Prostate gland (tissue), 2 donors: ENCODE data around the gene SPATC1L. TPM values are rescaled to one million over a fixed set of nuclear protein-coding genes. Genes with fewer than 3 reads are reported as not detected.

Experiments
- DNase-seq: peaks from one replicate; pipeline ENCODE4 v3.0.0-alpha.2; 2019; ENCODE audit warnings: low spot score
- H3K27ac ChIP-seq, 2 donors: fragments of 200-600 bp; sonication (generic); 2 replicates each; pipeline ENCODE4 v1.5.1; 2017 to 2019
- H3K27me3 ChIP-seq: fragments of 200-600 bp; sonication (generic); replicated peaks from 2 replicates; pipeline ENCODE4 v1.5.1; 2019; ENCODE audit not compliant: insufficient read depth
- H3K36me3 ChIP-seq, 2 donors: fragments of 200-600 bp; sonication (generic); 1 replicate in 1 of 2; 2 replicates in 1 of 2; pipeline versions ENCODE4 v1.5.1 to v1.8.1; 2017 to 2019
- H3K4me1 ChIP-seq: fragments of 200-600 bp; sonication (generic); replicated peaks from 2 replicates; pipeline ENCODE4 v1.5.1; 2019
- H3K4me3 ChIP-seq, 2 donors: fragments of 200-600 bp; sonication (generic); 2 replicates each; pipeline ENCODE4 v1.5.1; 2017 to 2019
- H3K9me3 ChIP-seq: fragments of 200-600 bp; sonication (generic); 2 replicates; pipeline ENCODE4 v1.5.1; 2017
- CTCF ChIP-seq, 4 experiments: fragments of 200-600 bp in 2 of 4; fragments of 450-650 bp in 2 of 4; sonication (generic) in 2 of 4; IDR thresholded peaks; 1 replicate in 3 of 4; 2 replicates in 1 of 4; pipeline ENCODE4 v1.5.1; 2016 to 2019; ENCODE audit warnings: antibody characterized with exemption in 4 of 4, mild to moderate bottlenecking in 2 of 4, moderate library complexity in 2 of 4
- POLR2A ChIP-seq: fragments of 450-650 bp; IDR thresholded peaks from one replicate; pipeline ENCODE4 v1.6.1; 2016; ENCODE audit warnings: antibody characterized with exemption, mild to moderate bottlenecking
- POLR2AphosphoS5 ChIP-seq: sonication (generic); formaldehyde crosslinking; IDR thresholded peaks from one replicate; pipeline ENCODE4 v1.6.1; 2017; ENCODE audit warnings: antibody characterized with exemption
- whole genome bisulfite sequencing: methylation state at CpG from one replicate; pipeline ENCODE4 v1.1.5; 2018; 5-methylcytosine and 5-hydroxymethylcytosine counted together
- intact Hi-C: fragments of 100-400 bp; cut with DNase I; formaldehyde crosslinking; loops from one replicate; pipeline ENCODE4 v1.14.2; 2022
- total RNA-seq, 2 donors: library from RNA; depleted of rRNA; stranded (reverse); fragments of >200 nt; gene quantifications; one replicate each; pipeline ENCODE4 v1.1.0, GENCODE V29; 2016

SPATC1L gene
- total RNA-seq, 2 donors from 2014 or later = 42.0 to 79.4 TPM

- intact Hi-C loops = no loop called here
- H3K27me3 ChIP-seq = no peaks in the 10 kb centered on the region
- peak overlapping the region in 1 of 2 donors; percentile 59 for H3K27ac ChIP-seq
- no peak overlapping the region for H3K4me3 ChIP-seq
- 89% methylated on average over 20 of the region's 20 CpGs for WGBS
- no peak for DNase-seq
- TF ChIP-seq POLR2AphosphoS5 (no peak), POLR2A (no peak), CTCF (IDR thresholded peaks at IDR 0.05) (no peak)
- H3K9me3 ChIP-seq = no peaks in the 10 kb centered on the region
- peaks cover 4 to 9% of the 10 kb centered on the region in 2 donors for H3K36me3 ChIP-seq
- H3K4me1 ChIP-seq = no peaks in the 10 kb centered on the region
Observed at GRCh38 chr21:46196733-46197132, 12.5 kb upstream of the SPATC1L start.

- Histone ChIP-seq H3K27ac (peak overlapping the region in 1 of 2 donors; percentile 59), H3K36me3 (peaks cover 4 to 9% of the 10 kb centered on the region in 2 donors), H3K27me3 (no peaks in the 10 kb centered on the region), H3K4me1 (no peaks in the 10 kb centered on the region), H3K4me3 (no peak overlapping the region), H3K9me3 (no peaks in the 10 kb centered on the region)
- DNase-seq = no peak
- 86% methylated on average over 20 of the region's 20 CpGs for WGBS
- intact Hi-C loops = no loop called here
- TF ChIP-seq CTCF (IDR thresholded peaks at IDR 0.05) = no peak
- TF ChIP-seq POLR2A = no peak
- no peak for TF ChIP-seq POLR2AphosphoS5
Observed at GRCh38 chr21:46195595-46196195, 11.4 kb upstream of the SPATC1L start.

DNA sequence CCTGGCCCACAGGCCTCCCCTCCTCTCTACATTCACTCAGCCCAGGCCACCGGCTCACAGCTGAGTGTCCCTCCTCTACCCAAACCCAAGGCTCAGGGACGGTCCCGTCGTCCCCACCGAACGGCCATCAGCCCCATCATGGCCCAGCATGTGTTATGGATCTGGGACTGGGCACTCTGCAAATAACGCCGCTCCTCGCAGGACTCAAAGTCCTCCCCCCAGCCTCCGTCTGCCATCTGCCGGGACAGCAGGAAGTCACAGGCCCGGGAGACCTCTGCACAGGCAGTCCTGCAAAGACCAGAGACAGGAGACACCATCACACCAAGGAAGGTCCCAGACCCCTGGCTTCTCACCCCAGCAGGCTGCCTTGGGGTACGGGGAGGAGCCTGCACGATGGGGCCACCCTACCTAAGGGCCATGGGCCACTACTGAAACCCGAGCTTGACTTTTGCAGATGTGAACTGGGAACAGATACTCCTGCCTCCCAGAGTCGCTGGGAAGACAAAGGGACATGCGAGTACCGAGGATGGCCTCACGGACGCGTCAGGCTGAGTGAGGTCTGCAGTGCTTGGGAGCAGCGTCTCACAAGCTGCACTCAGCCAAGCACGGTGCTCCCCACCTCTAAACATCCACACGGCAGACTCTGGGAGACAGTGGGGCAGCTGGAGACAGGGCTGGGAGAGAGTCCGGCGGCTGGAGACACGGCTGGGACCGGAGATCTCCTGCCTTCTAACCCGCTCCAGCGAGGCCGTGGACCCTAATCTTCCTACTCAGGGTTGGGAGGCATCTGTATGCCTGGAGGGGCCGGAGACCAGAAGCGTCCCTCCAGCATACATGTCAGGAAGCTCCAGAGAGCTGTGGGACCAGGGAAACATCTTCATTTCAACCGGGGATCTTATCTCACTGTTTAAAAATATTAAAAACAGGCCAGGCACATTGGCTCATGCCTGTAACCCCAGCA is 10.4 kb upstream of the SPATC1L start:
- Histone ChIP-seq H3K4me3 (no peak overlapping the region), H3K27ac (peak overlapping the region in 1 of 2 donors; percentile 59), H3K27me3 (no peaks in the 10 kb centered on the region), H3K36me3 (peaks cover 4 to 9% of the 10 kb centered on the region in 2 donors), H3K9me3 (no peaks in the 10 kb centered on the region), H3K4me1 (peaks cover 10% of the 10 kb centered on the region)
- TF ChIP-seq CTCF (IDR thresholded peaks at IDR 0.05) = no peak
- TF ChIP-seq POLR2AphosphoS5 = no peak
- TF ChIP-seq POLR2A = no peak
- DNase-seq = no peak
- WGBS = 94% methylated on average over 34 of the region's 34 CpGs
- intact Hi-C loops = no loop called here

- TF ChIP-seq POLR2AphosphoS5 = no peak
- no peak for TF ChIP-seq CTCF (IDR thresholded peaks at IDR 0.05)
- TF ChIP-seq POLR2A = no peak
- no peaks in the 10 kb centered on the region for H3K27me3 ChIP-seq
- no peak for DNase-seq
- H3K4me3 ChIP-seq = no peak overlapping the region
- H3K9me3 ChIP-seq = no peaks in the 10 kb centered on the region
- H3K36me3 ChIP-seq = peaks cover 4 to 9% of the 10 kb centered on the region in 2 donors
- H3K4me1 ChIP-seq = peaks cover 17% of the 10 kb centered on the region
- H3K27ac ChIP-seq = peak overlapping the region in 1 of 2 donors; percentile 59
- WGBS = 92% methylated on average over 9 of the region's 10 CpGs
- intact Hi-C loops = no loop called here
Observed at GRCh38 chr21:46193829-46194373, 9.6 kb upstream of the SPATC1L start.
